Body of pancreas (tissue), 4 donors: ENCODE data around the gene ZNF518A. TPM values are rescaled to one million over a fixed set of nuclear protein-coding genes. Genes with fewer than 3 reads are reported as not detected.

Source experiments
- ATAC-seq: fragments of 150-250 bp; one replicate; pipeline ENCODE4 v1.9.1; 2016
- DNase-seq, 4 donors: peaks; one replicate each; pipeline ENCODE4 v3.0.0-alpha.2; 2019
- H3K27ac ChIP-seq, 4 donors: fragments of 200-600 bp; sonication (generic); 1 replicate in 3 of 4; 2 replicates in 1 of 4; pipeline versions ENCODE4 v1.5.1 to v1.6.1; 2016 to 2019; ENCODE audit warnings: mild to moderate bottlenecking in 1 of 4, mixed read lengths in 1 of 4, moderate library complexity in 1 of 4
- H3K27me3 ChIP-seq, 2 donors: fragments of 200-600 bp; sonication (generic); one replicate each; pipeline ENCODE4 v1.6.0; 2016; ENCODE audit warnings: mild to moderate bottlenecking in 1 of 2
- H3K36me3 ChIP-seq, 2 donors: fragments of 200-600 bp; sonication (generic); replicated peaks in 1 of 2; 2 replicates each; pipeline ENCODE4 v1.5.1; 2016; ENCODE audit warnings: low read depth in 2 of 2; ENCODE audit not compliant: insufficient read depth in 1 of 2
- H3K4me1 ChIP-seq: fragments of 200-600 bp; sonication (generic); one replicate; pipeline ENCODE4 v1.6.0; 2016
- H3K4me3 ChIP-seq, 2 donors: fragments of 200-600 bp; sonication (generic); 1 replicate in 1 of 2; 2 replicates in 1 of 2; pipeline ENCODE4 v1.5.1; 2016 to 2019
- H3K9me3 ChIP-seq, 3 donors: fragments of 200-600 bp; sonication (generic); 1 replicate in 2 of 3; 2 replicates in 1 of 3; pipeline ENCODE4 v1.5.1; 2016
- CTCF ChIP-seq, 7 experiments: fragments of 450-650 bp in 4 of 7; fragments of 200-600 bp in 3 of 7; sonication (generic) in 3 of 7; IDR thresholded peaks; one replicate each; pipeline ENCODE4 v1.5.1; 2016 to 2019; ENCODE audit warnings: antibody characterized with exemption in 7 of 7
- POLR2A ChIP-seq, 3 donors: fragments of 450-650 bp; IDR thresholded peaks; one replicate each; pipeline ENCODE4 v1.6.1; 2016; ENCODE audit warnings: antibody characterized with exemption in 3 of 3, mild to moderate bottlenecking in 2 of 3
- WGBS, 2 donors: methylation state at CpG; one replicate each; pipeline ENCODE4 v1.1.5; 2017; 5-methylcytosine and 5-hydroxymethylcytosine counted together
- intact Hi-C: fragments of 100-400 bp; cut with DNase I; formaldehyde crosslinking; loops from one replicate; pipeline ENCODE4 v1.15.1; 2023
- total RNA-seq, 2 donors: library from RNA; depleted of rRNA; stranded (reverse); fragments of >200 nt; gene quantifications; one replicate each; pipeline ENCODE4 v1.1.0, GENCODE V29; 2016

The ZNF518A gene
- total RNA-seq, 2 donors from 2014 or later = 23.1 to 24.4 TPM

GRCh38 chr10:96124230-96125141, 5.6 kb upstream of the ZNF518A start:
- Histone ChIP-seq H3K27ac (peak overlapping the region in 3 of 4 donors; percentile 49 to 67 (median 56)), H3K4me1 (peaks cover 4% of the 10 kb centered on the region), H3K27me3 (peaks cover 0 to 3% of the 10 kb centered on the region in 2 donors), H3K36me3 (no peaks in the 10 kb centered on the region), H3K9me3 (no peaks in the 10 kb centered on the region), H3K4me3 (no peak overlapping the region)
- 7 to 14% methylated on average over 4 of the region's 4 CpGs for WGBS, 2 donors
- intact Hi-C loops = no loop called here
- TF ChIP-seq CTCF (IDR thresholded peaks at IDR 0.05) = no peak
- peak in 2 of 3 donors; percentile 40 to 44 for TF ChIP-seq POLR2A (IDR thresholded peaks at IDR 0.05)
- ATAC-seq = peak; percentile 93
- DNase-seq = peak; percentile 61 to 75 (median 74)

- H3K9me3 ChIP-seq = no peaks in the 10 kb centered on the region
- TF ChIP-seq CTCF (IDR thresholded peaks at IDR 0.05) (no peak), POLR2A (IDR thresholded peaks at IDR 0.05) (no peak)
- H3K27ac ChIP-seq = no peak overlapping the region
- peaks cover 5% of the 10 kb centered on the region for H3K4me1 ChIP-seq
- H3K4me3 ChIP-seq = no peak overlapping the region
- DNase-seq (no peak), ATAC-seq (no peak)
- H3K36me3 ChIP-seq = no peaks in the 10 kb centered on the region
- 76 to 80% methylated on average over 2 of the region's 2 CpGs for WGBS, 2 donors
- intact Hi-C loops = no loop called here
- H3K27me3 ChIP-seq = peaks cover 0 to 3% of the 10 kb centered on the region in 2 donors
Measured at GRCh38 chr10:96125142-96125515, 5.0 kb upstream of the ZNF518A start.

- Histone ChIP-seq H3K27me3 (no peaks in the 10 kb centered on the region), H3K27ac (peak overlapping the region; percentile 94 to 100 (median 98)), H3K9me3 (no peaks in the 10 kb centered on the region), H3K4me3 (peak overlapping the region; percentile 41 to 90), H3K36me3 (peaks cover 0 to 6% of the 10 kb centered on the region in 2 donors), H3K4me1 (peaks cover 20% of the 10 kb centered on the region)
- TF ChIP-seq CTCF (IDR thresholded peaks at IDR 0.05) (peak in 1 of 7 experiments; percentile 10), POLR2A (IDR thresholded peaks at IDR 0.05) (peak in 2 of 3 donors; percentile 0 to 10)
- 0 to 1% methylated on average over 42 of the region's 42 CpGs for WGBS, 2 donors
- intact Hi-C loops = no loop called here
- ATAC-seq (peak; percentile 73), DNase-seq (peak; percentile 51 to 71 (median 62))
Measured at GRCh38 chr10:96130326-96130995, 364 bp downstream of the ZNF518A start.

- H3K36me3 ChIP-seq = peaks cover 0 to 10% of the 10 kb centered on the region in 2 donors
- ATAC-seq = no peak
- no peaks in the 10 kb centered on the region for H3K27me3 ChIP-seq
- intact Hi-C loops = no loop called here
- DNase-seq = no peak
- H3K4me1 ChIP-seq = peaks cover 20% of the 10 kb centered on the region
- no peaks in the 10 kb centered on the region for H3K9me3 ChIP-seq
- no peak for TF ChIP-seq CTCF (IDR thresholded peaks at IDR 0.05)
- WGBS, 2 donors = 54 to 68% methylated on average over 3 of the region's 3 CpGs
- no peak overlapping the region for H3K27ac ChIP-seq
- H3K4me3 ChIP-seq = no peak overlapping the region
Measured at GRCh38 chr10:96131621-96132020, 1.5 kb downstream of the ZNF518A start.
